Sciatic nerve (tissue), 2 donors: ENCODE results near the gene TWF2. TPM values are rescaled to one million over a fixed set of nuclear protein-coding genes. Genes with fewer than 3 reads are reported as not detected.

ENCODE experiments used
- ATAC-seq: fragments of 200-7000 bp; cut with Tn5 transposase; one replicate; pipeline ENCODE4 v1.9.1; 2020; ENCODE audit warnings: mild to moderate bottlenecking, moderate library complexity
- DNase-seq: peaks from one replicate; pipeline ENCODE4 v3.0.0-alpha.2; 2020; ENCODE audit warnings: low spot score
- intact Hi-C: fragments of 100-400 bp; cut with DNase I; formaldehyde crosslinking; loops from one replicate; pipeline ENCODE4 v1.14.2; 2022
- total RNA-seq: library from RNA; stranded (reverse); fragmentation: NEBNext Ultra II Directional; extraction: Animal tissue kit (Norgen Biotek cat#: 25700); gene quantifications from one replicate; pipeline ENCODE4 v1.2.1, GENCODE V29; 2021
- donor health status: DM: no; HTN: no; CAD: no.
- donor health status: DM: no; HTN: no; CAD: no.

Gene TWF2
- total RNA-seq, 1 donor from 2014 or later: 39.8 TPM

GRCh38 chr3:52228751-52229291 is 10.1 kb downstream of the TWF2 start:
- intact Hi-C loops: no loop called here
- no peak for ATAC-seq
- DNase-seq: no peak

DNA sequence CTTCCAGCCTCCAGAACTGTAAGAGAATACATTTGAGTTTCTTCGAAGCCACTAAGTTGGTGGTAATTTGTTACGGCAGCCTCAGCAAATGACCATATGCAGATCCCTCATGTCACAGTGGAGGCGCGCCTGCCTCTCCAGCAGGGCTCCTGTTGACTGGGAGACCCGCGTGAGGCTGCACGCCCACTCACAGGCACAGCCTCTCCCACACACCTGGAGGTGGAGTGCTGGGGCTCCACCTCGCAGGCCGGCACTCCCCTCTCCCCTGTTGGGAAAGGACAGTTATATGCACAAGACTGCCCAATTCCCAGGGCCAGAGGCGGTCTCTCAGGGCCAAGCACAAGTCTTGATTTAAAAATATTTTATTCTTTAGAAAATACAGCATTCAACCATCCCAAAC is 10.7 kb downstream of the TWF2 start:
- ATAC-seq (no peak), DNase-seq (no peak)
- intact Hi-C loops: no loop called here

DNA sequence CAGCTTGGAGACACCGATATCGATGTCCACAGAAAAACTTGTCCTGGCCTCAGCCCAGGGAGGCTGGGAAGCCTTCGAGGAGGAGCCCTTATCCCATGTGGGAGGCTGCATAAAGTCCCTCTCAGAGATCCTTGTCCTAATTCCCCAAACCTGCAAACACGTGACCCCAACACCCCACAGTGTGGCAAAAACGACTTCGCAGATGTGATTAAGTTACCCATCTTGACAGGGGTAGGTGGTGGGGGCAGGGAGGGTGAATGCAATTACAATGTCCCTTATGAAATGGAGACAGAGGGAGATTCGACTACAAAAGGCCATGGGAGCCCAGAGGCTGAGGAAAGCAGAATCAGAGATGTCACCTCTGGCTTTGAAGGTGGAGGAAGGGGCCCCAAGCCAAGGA is 11.2 kb downstream of the TWF2 start:
- ATAC-seq: no peak
- intact Hi-C loops: no loop called here

DNA sequence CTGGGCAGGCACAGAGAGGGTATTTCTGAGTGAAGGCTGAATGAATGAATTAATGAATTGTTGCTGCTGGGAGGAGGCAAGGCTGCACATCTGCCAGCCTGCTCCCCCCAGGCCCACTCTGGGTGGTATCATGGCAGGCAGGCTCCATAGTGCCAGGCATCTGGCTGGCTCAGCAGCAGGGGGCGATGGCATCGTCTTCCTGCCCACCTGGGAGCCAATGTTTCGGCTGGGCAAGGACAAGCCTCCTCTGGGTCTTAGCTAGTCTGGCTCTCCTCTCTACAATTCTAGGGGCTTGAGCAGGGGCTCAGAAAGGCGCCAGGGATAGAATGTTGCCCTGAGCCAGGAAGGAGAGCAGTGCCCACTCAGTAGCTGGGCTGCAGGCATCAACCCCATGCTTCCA is 11.8 kb downstream of the TWF2 start:
- ATAC-seq (no peak), DNase-seq (no peak)
- intact Hi-C loops: no loop called here

More for the DNA sequence above, 11.2 kb downstream of the TWF2 start:
- no peak for DNase-seq

GRCh38 chr3:52226229-52226817 is 12.6 kb downstream of the TWF2 start:
- intact Hi-C loops: no loop called here
- DNase-seq: no peak
- ATAC-seq: no peak

- DNase-seq (peak; percentile 53), ATAC-seq (no peak)
- intact Hi-C loops: no loop called here
These were observed 13.3 kb downstream of the TWF2 start, which contains the start of gene TLR9 for GRCh38 chr3:52225452-52226228. Gene TLR9, minus strand, starts transcription at chr3:52225645. Its CDS starts 116 bp downstream, at chr3:52225529.

- intact Hi-C loops: no loop called here
- DNase-seq (peak; percentile 54), ATAC-seq (no peak)
These were observed 15.2 kb downstream of the TWF2 start for GRCh38 chr3:52223449-52224408.

DNA sequence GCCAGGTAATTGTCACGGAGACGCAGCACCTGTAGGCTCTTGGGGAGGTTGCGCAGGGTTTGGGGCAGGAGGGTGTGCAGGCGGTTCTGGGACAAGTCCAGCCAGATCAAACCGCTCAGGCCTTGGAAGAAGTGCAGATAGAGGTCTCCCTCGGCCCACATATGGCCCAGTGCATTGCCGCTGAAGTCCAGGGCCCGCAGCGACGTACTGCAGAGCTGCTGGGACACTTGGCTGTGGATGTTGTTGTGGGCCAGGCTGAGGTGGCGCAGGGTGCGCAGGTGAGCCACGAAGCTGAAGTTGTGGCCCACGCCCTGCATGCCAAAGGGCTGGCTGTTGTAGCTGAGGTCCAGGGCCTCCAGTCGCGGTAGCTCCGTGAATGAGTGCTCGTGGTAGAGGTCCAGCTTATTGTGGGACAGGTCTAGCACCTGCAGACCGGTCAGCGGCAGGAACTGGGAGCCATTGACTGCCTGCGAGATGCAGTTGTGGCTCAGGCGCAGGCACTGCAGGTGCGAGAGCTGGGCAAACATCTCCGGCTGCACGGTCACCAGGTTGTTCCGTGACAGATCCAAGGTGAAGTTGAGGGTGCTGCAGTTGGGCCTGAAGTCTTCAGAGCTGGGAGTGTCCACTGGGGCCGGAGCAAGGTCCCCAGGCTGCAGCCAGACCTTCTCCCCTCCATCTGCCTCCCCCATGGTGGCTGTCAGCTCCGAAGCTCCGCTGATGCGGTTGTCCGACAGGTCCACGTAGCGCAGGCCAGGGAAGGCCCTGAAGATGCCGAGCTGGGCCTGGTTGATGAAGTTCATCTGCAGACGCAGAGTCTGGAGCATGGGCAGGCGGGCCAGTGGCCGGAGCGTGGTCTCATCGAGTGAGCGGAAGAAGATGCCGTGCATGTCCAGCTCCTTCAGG is 16.4 kb downstream of the TWF2 start:
- ATAC-seq: no peak
- intact Hi-C loops: no loop called here

DNA sequence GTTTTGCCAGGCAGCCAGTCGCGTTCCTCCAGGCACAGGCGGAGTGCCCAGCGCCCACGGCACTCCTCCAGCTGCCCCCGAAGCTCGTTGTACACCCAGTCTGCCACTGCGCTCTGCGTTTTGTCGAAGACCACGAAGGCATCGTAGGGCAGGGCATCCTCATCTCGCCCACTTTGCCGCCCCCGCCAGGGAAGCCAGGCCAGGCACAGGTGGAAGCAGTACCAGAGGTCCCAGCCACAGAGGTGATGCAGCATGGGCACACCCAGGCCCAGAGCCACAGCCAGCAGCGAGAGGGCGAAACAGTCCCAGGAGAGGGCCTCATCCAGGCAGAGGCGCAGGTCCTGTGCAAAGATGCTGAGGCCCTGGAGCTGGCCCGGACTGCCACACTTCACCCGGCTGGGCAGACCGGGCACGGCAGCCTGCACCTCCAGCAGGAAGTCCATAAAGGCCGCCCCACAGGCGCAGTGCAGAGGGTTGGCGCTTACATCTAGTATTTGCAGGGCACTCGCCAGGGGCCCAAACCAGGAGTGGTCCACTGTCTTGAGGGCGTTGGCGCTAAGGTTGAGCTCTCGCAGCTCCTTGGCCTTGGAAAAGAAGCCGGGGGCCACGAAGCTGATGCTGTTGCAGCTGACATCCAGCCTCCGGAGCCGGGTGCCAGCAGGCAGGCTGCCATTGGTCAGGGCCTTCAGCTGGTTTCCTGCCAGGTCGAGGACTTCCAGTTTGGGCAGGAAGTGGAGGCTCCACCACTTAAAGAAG is 17.2 kb downstream of the TWF2 start:
- DNase-seq: peak; percentile 57
- intact Hi-C loops: no loop called here
- ATAC-seq: no peak

More for the DNA sequence above, 16.4 kb downstream of the TWF2 start:
- DNase-seq: peak; percentile 59

DNA sequence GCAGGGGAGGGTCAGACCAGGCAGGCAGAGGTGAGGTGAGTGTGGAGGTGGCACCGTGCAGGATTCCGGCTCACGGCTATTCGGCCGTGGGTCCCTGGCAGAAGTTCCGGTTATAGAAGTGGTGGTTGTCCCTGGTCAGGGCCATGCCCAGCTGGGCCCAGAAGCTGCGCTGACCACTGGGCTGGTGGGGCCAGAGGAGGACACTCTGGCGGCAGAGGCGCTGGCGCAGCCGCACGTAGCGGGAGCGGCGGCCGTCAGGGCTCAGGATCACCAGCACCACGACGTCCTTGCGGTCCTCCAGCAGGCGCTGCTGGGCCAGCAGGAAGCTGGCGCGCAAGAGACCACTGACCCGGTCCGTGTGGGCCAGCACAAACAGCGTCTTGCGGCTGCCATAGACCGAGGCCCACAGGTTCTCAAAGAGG is 17.8 kb downstream of the TWF2 start:
- intact Hi-C loops: no loop called here
- DNase-seq (peak; percentile 55), ATAC-seq (no peak)

DNA sequence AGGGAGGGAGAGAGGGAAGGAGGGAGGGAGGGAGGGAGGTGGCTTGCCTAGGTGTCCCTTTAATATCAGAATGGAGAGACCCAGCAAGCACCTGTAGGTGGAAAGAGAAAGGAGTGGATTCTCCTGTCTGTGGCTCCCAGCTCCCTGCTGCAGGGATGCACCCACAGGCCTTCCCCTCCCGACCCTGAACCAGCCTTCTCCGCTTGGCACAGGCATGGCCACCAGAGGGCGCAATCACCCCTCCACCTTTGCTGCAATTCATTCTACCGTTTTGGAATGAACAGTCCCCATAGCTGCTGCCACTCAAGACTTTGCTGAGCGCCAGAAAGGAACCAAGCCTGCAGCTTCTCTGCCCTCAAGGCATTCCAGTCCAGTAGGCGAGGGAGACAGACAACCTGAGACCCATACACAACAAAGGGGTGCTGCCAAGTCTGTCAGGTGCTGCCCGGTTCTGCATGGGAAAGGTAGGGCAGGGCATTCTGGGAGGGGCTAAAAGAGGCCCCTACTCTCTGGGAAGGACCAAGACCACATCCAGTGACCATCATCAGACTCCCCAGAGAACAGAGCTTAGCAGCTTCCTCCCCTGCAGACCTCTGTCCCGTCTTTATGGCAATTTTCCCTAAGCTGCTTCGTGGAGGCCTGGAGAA is 18.5 kb downstream of the TWF2 start:
- intact Hi-C loops: no loop called here
- DNase-seq: peak; percentile 93
- ATAC-seq: peak; percentile 81

- DNase-seq (no peak), ATAC-seq (no peak)
- intact Hi-C loops: no loop called here
These were observed 19.9 kb downstream of the TWF2 start for GRCh38 chr3:52218937-52219650.

GRCh38 chr3:52218454-52218853 is 20.5 kb downstream of the TWF2 start:
- intact Hi-C loops: no loop called here
- peak; percentile 44 for DNase-seq
- ATAC-seq: no peak

GRCh38 chr3:52218026-52218425 is 20.9 kb downstream of the TWF2 start:
- intact Hi-C loops: no loop called here
- no peak for ATAC-seq
- peak; percentile 48 for DNase-seq

GRCh38 chr3:52217409-52217805 is 21.6 kb downstream of the TWF2 start:
- intact Hi-C loops: no loop called here
- ATAC-seq: no peak
- peak; percentile 51 for DNase-seq

GRCh38 chr3:52216585-52217408 is 22.2 kb downstream of the TWF2 start:
- intact Hi-C loops: no loop called here
- peak; percentile 67 for ATAC-seq
- peak; percentile 71 for DNase-seq
